MM.1S (cell line): Measurements from ENCODE around the gene RASAL1.

Experiments used
- CTCF ChIP-seq: fragments of 300-600 bp; sonication (generic); IDR thresholded peaks from 2 replicates; pipeline ENCODE4 v1.5.1; 2016; ENCODE audit warnings: antibody characterized with exemption, low read length, mixed read lengths
- EZH2 ChIP-seq: fragments of 300-600 bp; sonication (generic); optimal IDR thresholded peaks from 2 replicates; pipeline ENCODE3; 2017; ENCODE audit warnings: low read depth, mild to moderate bottlenecking, antibody characterized with exemption, low read length, mixed read lengths
- EZH2phosphoT487 ChIP-seq: fragments of 300-600 bp; sonication (generic); IDR thresholded peaks from 2 replicates; pipeline ENCODE4 v1.6.1; 2018; ENCODE audit warnings: antibody characterized with exemption, low read length

GRCh38 chr12:113109360-113109759, 26.2 kb downstream of the RASAL1 start:
- no peak for TF ChIP-seq EZH2
- no peak for TF ChIP-seq CTCF
- TF ChIP-seq EZH2phosphoT487: no peak
